Measurements from ENCODE around the gene PRDM8.

DNA sequence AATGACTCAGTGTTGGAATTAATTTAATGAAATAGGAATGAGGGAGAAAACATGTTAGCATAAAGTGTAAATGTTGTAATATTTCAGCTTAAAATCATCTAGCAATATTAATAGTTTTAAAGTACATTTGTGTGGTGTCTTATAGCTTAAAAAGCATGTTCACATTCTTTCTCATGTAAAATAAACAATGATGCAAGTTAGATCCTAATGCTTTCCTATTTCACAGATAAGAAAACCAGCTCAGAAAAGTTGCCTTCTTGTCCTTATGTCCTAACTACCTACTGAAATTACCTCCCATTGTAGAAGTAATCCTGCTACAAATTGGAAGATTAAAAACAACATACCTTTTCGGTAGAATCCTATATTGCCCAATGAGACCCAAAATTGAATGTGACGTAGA lies 40.9 kb upstream of the PRDM8 start:
- TF ChIP-seq CTCF (IDR thresholded peaks at IDR 0.05) (no peak), POLR2A (IDR thresholded peaks at IDR 0.05) (no peak)

Measured in thyroid gland (tissue), 4 donors.